ENCODE results near the gene ACTR5.

ACTR5 gene

DNA sequence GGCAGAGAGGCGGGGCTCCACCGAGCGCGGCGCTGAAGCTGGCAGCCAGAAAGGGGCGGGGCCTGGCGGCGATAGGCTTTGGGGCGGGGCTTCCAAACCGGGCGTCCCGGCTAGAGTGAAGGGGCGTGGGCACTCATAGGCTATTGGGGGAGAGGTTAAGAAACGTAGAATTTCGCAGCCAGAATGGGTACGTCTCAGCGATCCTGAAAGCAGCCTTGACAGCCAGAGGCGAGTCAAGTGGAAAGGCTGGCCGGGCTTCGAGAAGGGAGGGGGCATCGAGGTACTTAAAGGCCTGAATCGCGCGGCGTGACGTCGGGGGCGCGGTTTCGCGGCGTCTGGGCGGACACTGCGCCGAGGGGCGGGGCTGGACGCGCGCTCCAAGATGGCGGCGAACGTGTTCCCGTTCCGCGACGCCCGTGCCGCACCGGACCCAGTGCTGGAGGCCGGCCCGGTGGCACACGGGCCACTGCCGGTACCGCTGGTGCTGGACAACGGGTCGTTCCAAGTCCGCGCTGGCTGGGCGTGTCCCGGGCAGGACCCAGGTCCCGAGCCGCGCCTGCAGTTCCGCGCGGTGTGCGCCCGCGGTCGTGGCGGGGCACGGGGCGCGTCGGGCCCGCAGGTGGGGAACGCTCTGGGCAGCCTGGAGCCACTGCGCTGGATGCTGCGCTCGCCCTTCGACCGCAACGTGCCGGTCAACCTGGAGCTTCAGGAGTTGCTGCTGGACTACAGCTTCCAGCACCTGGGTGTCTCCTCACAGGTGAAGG, at the start of gene ACTR5:
TSS of gene ACTR5 (plus strand) at position 364 of the 764 bp plus-strand sequence. CDS start at position 383, 19 bp downstream.
- peak; percentile 94 to 97 for DNase-seq (ENCODE audit: low read depth in 2 of 2)

DNA sequence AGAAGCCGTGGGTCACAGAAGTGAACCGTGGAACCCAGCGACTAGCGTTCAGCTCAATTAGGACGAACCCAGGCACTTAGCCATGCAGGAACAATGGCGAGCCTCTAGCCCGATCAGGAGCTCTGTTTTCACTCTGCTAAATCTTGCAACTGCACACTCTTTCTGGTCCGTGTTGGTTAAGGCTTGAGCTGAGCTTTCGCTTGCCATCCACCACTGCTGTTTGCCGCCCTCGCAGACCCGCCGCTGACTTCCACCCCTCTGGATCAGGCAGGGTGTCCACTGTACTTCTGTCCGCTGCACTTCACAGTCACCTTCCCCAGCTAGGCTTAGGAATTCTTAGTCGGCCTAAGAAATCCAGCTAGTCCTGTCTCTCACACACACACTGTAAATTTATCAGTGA, 49.7 kb upstream of the ACTR5 start:
- no peak for DNase-seq (ENCODE audit: low read depth in 2 of 2)

DNA sequence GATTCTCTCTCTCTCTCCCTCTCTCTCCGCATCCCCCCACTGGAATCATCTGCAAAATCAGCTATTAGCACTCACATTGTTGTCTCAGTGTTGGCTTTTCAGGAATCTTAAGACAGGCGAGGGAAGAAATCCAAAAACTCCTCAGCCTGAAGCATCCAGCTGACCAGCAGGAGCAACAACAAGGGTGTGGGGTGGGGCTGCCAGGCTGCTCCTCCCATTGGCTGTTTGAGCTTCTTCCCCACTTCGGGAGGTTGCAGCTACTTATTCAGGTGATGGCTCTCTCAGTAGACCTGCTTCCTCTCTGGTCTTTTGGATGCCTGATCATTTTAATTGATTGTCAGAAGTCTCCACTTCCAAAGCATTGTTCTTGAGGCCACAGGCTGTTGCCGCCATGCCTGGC, 48.1 kb upstream of the ACTR5 start:
- no peak for DNase-seq (ENCODE audit: low read depth in 2 of 2)

- no peak for DNase-seq (ENCODE audit: low read depth in 2 of 2)
Measured at GRCh38 chr20:38700926-38701325, 47.3 kb upstream of the ACTR5 start.

DNA sequence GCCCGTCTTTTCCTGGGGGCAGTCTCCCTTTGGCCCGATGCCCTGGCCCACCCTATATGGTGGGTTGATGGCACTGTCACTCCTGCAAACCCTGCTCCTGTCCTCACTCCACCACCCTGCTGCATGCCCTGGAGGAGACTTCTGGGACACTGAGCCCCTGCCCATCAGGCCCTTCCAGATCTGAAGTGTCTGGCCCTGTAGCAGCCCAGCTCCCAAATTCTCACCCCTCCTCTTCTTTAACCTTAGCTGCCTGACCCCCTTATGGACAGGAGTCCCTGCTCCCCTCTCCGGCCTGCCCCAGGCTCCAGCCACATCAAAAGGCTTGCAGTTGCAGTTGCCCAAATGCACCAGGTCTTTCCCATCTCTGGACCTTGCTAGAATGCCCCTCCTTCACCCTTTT, 44.7 kb upstream of the ACTR5 start:
- no peak for DNase-seq (ENCODE audit: low read depth in 2 of 2)

GRCh38 chr20:38704136-38704535, 44.1 kb upstream of the ACTR5 start:
- no peak for DNase-seq (ENCODE audit: low read depth in 2 of 2)

DNA sequence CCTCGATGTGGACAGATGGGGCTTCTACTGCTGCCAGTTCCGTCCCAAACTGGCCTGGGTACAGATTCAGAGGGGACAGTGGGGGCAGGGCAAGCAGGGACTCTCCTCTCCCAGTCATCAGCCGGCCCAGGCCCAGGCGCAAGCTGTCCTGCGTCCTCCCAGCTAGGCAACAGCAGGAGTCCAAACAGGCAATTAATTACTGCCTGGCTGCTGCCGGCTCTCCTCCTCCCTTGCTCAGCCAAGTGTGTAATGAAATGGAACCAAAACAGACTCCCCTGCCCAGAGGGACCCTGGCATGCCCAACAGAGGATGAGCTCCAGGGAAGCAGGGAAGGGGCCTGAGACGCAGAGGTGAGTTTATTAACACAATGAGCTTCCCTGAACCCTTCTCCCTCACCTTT, 41.8 kb upstream of the ACTR5 start:
- DNase-seq (ENCODE audit: low read depth in 2 of 2) = no peak

DNA sequence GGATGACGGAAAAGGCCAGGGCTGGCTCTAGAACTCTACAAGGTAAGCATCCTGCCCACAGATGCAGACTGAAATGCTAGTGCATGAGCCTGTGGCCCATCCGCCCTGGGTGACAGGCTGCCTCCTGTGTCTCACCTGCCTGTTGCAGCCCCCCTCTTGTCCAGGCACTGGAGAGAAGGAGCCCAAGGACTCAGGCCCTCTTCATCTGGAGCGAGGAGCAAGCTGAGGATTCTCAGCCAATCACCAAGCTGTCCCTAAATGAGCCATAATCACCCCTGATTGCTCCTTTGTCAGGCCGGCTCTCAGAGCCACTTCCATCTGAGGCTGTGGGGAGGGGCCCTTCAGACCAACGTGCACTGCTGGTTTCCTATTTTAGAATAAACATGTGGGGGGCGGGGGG, 34.0 kb upstream of the ACTR5 start:
- no peak for DNase-seq (ENCODE audit: low read depth in 2 of 2)

DNA sequence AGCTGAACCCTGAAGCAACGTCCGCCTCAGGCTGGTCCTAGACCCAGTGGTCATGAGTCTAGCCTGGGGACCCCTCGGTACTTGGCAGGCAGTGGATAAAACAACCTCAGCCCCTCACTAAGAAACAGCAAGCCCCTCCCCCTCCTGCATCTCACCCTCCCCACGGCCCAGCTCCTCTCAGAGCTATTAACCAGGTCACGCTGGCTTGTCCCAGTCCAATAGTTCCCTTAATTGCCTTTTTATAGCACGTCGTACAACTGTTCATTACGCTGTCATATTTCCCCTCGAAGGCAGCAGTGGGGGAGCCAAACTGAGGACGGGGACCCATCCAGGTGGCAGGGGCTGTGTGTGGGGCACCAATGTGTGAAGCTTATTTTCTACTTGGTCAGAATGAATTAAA, 32.6 kb upstream of the ACTR5 start:
- DNase-seq (ENCODE audit: low read depth in 2 of 2) = no peak

- DNase-seq (ENCODE audit: low read depth in 2 of 2) = no peak
Measured at GRCh38 chr20:38722683-38723016, 25.6 kb upstream of the ACTR5 start.

GRCh38 chr20:38723017-38723847, 25.0 kb upstream of the ACTR5 start:
- no peak for DNase-seq (ENCODE audit: low read depth in 2 of 2)

GRCh38 chr20:38723848-38724625, 24.2 kb upstream of the ACTR5 start, which contains the start of gene SLC32A1:
Gene SLC32A1, plus strand, starts transcription at chr20:38724486. Its CDS starts 239 bp downstream, at chr20:38724725.
- DNase-seq (ENCODE audit: low read depth in 2 of 2) = no peak

GRCh38 chr20:38724626-38725147, 23.6 kb upstream of the ACTR5 start:
- no peak for DNase-seq (ENCODE audit: low read depth in 2 of 2)

GRCh38 chr20:38725148-38725901, 22.9 kb upstream of the ACTR5 start:
- no peak for DNase-seq (ENCODE audit: low read depth in 2 of 2)

DNA sequence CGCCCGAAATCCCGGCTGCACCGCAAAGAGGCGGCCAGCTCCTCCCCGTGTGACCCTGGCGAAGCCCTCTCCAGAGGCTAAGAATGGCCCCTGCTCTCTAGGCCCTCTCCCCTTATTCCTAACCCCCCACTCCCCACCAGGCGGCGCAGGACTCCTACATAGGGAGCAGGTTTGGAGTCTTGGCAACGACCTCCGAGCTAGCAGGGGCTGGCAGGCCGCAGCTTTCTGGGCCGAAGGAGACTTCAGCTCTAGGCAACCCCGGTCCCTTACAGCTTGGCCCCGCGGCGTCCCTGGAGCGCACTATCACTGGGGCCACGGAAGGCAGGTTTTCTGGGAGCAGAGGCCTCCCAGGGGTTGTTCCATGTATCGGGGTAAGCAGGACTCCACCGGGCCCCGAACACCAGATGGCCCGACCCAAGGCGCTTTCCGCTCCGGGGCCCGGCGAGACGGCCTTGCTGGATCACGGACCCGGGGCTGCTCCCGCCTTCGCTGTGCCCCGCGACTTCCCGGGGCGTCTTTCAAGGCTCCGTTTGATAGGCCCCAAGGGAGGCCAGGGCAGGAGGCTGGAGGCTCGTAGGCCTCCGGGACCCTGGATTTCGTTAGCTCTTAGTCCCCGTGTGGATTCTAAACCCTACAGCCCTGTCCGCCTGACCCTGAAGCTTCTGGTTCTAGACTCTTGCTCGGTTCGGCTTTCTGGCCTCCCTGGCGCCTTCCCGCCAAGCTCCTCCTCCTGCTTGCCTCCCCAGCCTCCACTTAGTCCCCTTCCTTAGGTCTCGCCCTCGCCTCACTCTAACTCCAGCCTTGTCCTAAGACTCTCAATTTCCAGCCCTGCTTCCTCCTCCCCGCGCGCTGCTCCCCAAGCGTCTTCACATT, 22.1 kb upstream of the ACTR5 start:
- no peak for DNase-seq (ENCODE audit: low read depth in 2 of 2)

DNA sequence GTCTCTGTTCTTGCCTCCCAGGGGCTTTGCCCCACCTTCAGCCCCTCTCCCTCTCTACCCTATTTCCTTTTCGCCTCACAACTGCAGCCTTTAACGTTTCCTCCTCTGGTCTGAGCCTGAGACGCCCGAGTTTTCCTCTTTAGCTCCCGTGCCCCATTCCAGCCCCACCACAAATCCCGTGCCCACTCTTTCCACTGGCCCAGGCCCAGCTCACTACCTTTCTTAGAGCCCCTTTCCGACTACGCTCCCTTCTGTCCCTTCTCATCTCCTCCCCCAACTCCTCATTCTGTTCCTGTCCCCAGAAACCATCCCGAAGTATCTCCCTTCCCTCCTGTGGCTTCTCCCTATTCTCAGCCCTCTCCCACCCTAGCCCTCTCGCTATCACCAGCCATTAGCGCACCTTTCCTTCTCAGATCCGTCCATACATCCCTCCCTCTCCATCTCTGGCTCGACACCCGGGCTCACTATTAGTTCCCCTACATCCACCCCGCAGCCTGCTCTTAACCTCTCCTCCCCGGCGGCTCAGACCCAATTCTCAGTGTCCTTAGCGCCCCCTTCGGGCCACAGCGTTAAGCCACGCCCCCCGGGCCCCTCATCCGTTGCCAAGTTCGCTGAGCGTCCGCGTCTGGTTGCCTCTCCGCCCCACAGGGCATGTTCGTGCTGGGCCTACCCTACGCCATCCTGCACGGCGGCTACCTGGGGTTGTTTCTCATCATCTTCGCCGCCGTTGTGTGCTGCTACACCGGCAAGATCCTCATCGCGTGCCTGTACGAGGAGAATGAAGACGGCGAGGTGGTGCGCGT, 21.3 kb upstream of the ACTR5 start:
- DNase-seq (ENCODE audit: low read depth in 2 of 2) = no peak

DNA sequence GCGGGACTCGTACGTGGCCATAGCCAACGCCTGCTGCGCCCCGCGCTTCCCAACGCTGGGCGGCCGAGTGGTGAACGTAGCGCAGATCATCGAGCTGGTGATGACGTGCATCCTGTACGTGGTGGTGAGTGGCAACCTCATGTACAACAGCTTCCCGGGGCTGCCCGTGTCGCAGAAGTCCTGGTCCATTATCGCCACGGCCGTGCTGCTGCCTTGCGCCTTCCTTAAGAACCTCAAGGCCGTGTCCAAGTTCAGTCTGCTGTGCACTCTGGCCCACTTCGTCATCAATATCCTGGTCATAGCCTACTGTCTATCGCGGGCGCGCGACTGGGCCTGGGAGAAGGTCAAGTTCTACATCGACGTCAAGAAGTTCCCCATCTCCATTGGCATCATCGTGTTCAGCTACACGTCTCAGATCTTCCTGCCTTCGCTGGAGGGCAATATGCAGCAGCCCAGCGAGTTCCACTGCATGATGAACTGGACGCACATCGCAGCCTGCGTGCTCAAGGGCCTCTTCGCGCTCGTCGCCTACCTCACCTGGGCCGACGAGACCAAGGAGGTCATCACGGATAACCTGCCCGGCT, 20.6 kb upstream of the ACTR5 start:
- DNase-seq (ENCODE audit: low read depth in 2 of 2) = no peak

DNA sequence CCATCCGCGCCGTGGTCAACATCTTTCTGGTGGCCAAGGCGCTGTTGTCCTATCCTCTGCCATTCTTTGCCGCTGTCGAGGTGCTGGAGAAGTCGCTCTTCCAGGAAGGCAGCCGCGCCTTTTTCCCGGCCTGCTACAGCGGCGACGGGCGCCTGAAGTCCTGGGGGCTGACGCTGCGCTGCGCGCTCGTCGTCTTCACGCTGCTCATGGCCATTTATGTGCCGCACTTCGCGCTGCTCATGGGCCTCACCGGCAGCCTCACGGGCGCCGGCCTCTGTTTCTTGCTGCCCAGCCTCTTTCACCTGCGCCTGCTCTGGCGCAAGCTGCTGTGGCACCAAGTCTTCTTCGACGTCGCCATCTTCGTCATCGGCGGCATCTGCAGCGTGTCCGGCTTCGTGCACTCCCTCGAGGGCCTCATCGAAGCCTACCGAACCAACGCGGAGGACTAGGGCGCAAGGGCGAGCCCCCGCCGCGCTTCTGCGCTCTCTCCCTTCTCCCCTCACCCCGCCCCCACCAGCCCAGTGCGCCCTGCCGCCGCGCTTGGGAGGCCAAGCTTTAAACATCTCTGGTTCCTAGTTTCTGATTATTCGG, 20.0 kb upstream of the ACTR5 start:
- DNase-seq (ENCODE audit: low read depth in 2 of 2) = no peak

Data from activated CD8-positive, alpha-beta memory T cell treated with anti-CD3 and anti-CD28 coated beads for 4 hours (primary cell).